ENCODE measurements around the gene IRS1.

DNA sequence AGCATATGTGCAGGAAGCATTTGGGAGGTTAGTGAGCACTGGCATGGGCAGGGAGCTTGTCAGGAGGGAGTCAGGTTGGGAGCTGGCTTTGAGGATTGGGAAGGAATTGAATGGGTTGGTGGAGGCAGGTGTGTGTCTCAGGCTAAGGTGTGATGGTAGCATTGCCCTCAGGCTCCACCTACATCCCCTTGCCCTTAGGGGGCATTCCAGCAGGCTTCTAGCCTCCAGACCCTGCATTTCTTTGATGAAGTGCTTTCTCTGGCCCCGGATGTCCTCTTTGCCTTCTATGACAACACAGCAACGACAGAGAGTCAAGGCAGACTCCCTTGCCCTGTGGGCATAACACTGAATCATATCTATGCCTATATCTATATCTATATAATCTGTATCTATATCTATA, 49.7 kb upstream of the IRS1 start:
- no peak for TF ChIP-seq POLR2A (IDR thresholded peaks at IDR 0.05)
- TF ChIP-seq POLR2AphosphoS5 (IDR thresholded peaks at IDR 0.05; ENCODE audit: insufficient read depth in 1 of 2, low read depth in 1 of 2): no peak

All from vagina (tissue), 2 donors.